Muscle layer of colon (tissue), 2 donors: ENCODE results near the gene PTPN14.

Source experiments
- H3K27ac ChIP-seq: one replicate; pipeline ENCODE4 v1.7.0; 2013; ENCODE audit warnings: low read depth, mild to moderate bottlenecking, low read length, moderate library complexity
- H3K27me3 ChIP-seq, 2 donors: one replicate each; pipeline ENCODE4 v1.7.0; 2013; ENCODE audit warnings: low read length in 2 of 2, mild to moderate bottlenecking in 2 of 2; ENCODE audit not compliant: insufficient read depth in 2 of 2, control insufficient read depth in 1 of 2
- H3K36me3 ChIP-seq: one replicate; pipeline ENCODE4 v1.7.0; 2013; ENCODE audit warnings: mild to moderate bottlenecking, low read length; ENCODE audit not compliant: insufficient read depth
- H3K4me1 ChIP-seq: one replicate; pipeline ENCODE4 v1.7.0; 2013; ENCODE audit warnings: mild to moderate bottlenecking, low read length; ENCODE audit not compliant: insufficient read depth
- H3K4me3 ChIP-seq, 2 donors: one replicate each; pipeline ENCODE4 v1.7.0; 2013; ENCODE audit warnings: low read length in 2 of 2, low read depth in 1 of 2, mild to moderate bottlenecking in 1 of 2, moderate library complexity in 1 of 2
- H3K9ac ChIP-seq: one replicate; pipeline ENCODE4 v1.7.0; 2013; ENCODE audit warnings: low read length
- H3K9me3 ChIP-seq: one replicate; pipeline ENCODE4 v1.7.0; 2013; ENCODE audit warnings: mild to moderate bottlenecking, low read length
- donor health status: abdominal sarcoma.
- donor health status: Adenocarcinoma of cecum.

PTPN14 gene

GRCh38 chr1:214349008-214349407 is 202.4 kb downstream of the PTPN14 start:
- H3K36me3 ChIP-seq, result peaks cover 8% of the 10 kb centered on the region
- H3K27me3 ChIP-seq, result no peaks in the 10 kb centered on the region
- H3K4me1 ChIP-seq, result peaks cover 4% of the 10 kb centered on the region
- no peak overlapping the region for H3K27ac ChIP-seq
- H3K9ac ChIP-seq, result no peak overlapping the region
- no peaks in the 10 kb centered on the region for H3K9me3 ChIP-seq
- H3K4me3 ChIP-seq, result no peak overlapping the region

- H3K4me1 ChIP-seq, result peaks cover 5% of the 10 kb centered on the region
- no peak overlapping the region for H3K4me3 ChIP-seq
- no peaks in the 10 kb centered on the region for H3K9me3 ChIP-seq
- H3K27ac ChIP-seq, result no peak overlapping the region
- H3K9ac ChIP-seq, result no peak overlapping the region
- H3K27me3 ChIP-seq, result no peaks in the 10 kb centered on the region
- H3K36me3 ChIP-seq, result no peaks in the 10 kb centered on the region
Observed at GRCh38 chr1:214344897-214345296, 206.5 kb downstream of the PTPN14 start.

GRCh38 chr1:214342525-214342924 is 208.9 kb downstream of the PTPN14 start:
- Histone ChIP-seq H3K36me3 (no peaks in the 10 kb centered on the region), H3K4me3 (no peak overlapping the region), H3K27ac (no peak overlapping the region), H3K4me1 (peaks cover 19% of the 10 kb centered on the region), H3K27me3 (no peaks in the 10 kb centered on the region), H3K9ac (no peak overlapping the region), H3K9me3 (no peaks in the 10 kb centered on the region)

- H3K27ac ChIP-seq, result no peak overlapping the region
- H3K36me3 ChIP-seq, result no peaks in the 10 kb centered on the region
- H3K4me1 ChIP-seq, result peaks cover 25% of the 10 kb centered on the region
- H3K27me3 ChIP-seq, result no peaks in the 10 kb centered on the region
- no peak overlapping the region for H3K4me3 ChIP-seq
- H3K9ac ChIP-seq, result no peak overlapping the region
- H3K9me3 ChIP-seq, result no peaks in the 10 kb centered on the region
Observed at GRCh38 chr1:214341932-214342331, 209.5 kb downstream of the PTPN14 start.

- H3K4me1 ChIP-seq, result peaks cover 30% of the 10 kb centered on the region
- no peak overlapping the region for H3K4me3 ChIP-seq
- H3K27ac ChIP-seq, result no peak overlapping the region
- no peaks in the 10 kb centered on the region for H3K36me3 ChIP-seq
- H3K27me3 ChIP-seq, result no peaks in the 10 kb centered on the region
- no peaks in the 10 kb centered on the region for H3K9me3 ChIP-seq
- no peak overlapping the region for H3K9ac ChIP-seq
Observed at GRCh38 chr1:214341459-214341858, 209.9 kb downstream of the PTPN14 start.

- peaks cover 28% of the 10 kb centered on the region for H3K4me1 ChIP-seq
- no peaks in the 10 kb centered on the region for H3K36me3 ChIP-seq
- H3K9ac ChIP-seq, result no peak overlapping the region
- no peaks in the 10 kb centered on the region for H3K9me3 ChIP-seq
- no peaks in the 10 kb centered on the region for H3K27me3 ChIP-seq
- peak overlapping the region; percentile 18 for H3K27ac ChIP-seq
- peak overlapping the region in 1 of 2 donors; percentile 36 for H3K4me3 ChIP-seq
Observed at GRCh38 chr1:214338212-214338611, 213.2 kb downstream of the PTPN14 start.

GRCh38 chr1:214337511-214337910 is 213.9 kb downstream of the PTPN14 start:
- Histone ChIP-seq H3K9me3 (no peaks in the 10 kb centered on the region), H3K4me1 (peaks cover 32% of the 10 kb centered on the region), H3K4me3 (peak overlapping the region in 1 of 2 donors; percentile 36), H3K36me3 (no peaks in the 10 kb centered on the region), H3K9ac (peak overlapping the region; percentile 38), H3K27ac (peak overlapping the region; percentile 18), H3K27me3 (no peaks in the 10 kb centered on the region)

GRCh38 chr1:214337015-214337414 is 214.4 kb downstream of the PTPN14 start:
- Histone ChIP-seq H3K9me3 (no peaks in the 10 kb centered on the region), H3K4me1 (peaks cover 32% of the 10 kb centered on the region), H3K27ac (peak overlapping the region; percentile 18), H3K36me3 (no peaks in the 10 kb centered on the region), H3K9ac (peak overlapping the region; percentile 38), H3K27me3 (no peaks in the 10 kb centered on the region), H3K4me3 (no peak overlapping the region)

GRCh38 chr1:214335567-214335966 is 215.8 kb downstream of the PTPN14 start:
- Histone ChIP-seq H3K36me3 (no peaks in the 10 kb centered on the region), H3K9ac (no peak overlapping the region), H3K4me1 (peaks cover 32% of the 10 kb centered on the region), H3K4me3 (no peak overlapping the region), H3K9me3 (no peaks in the 10 kb centered on the region), H3K27me3 (no peaks in the 10 kb centered on the region), H3K27ac (no peak overlapping the region)

GRCh38 chr1:214332946-214333798 is 218.2 kb downstream of the PTPN14 start:
- H3K27me3 ChIP-seq, result no peaks in the 10 kb centered on the region
- no peak overlapping the region for H3K27ac ChIP-seq
- no peaks in the 10 kb centered on the region for H3K9me3 ChIP-seq
- no peaks in the 10 kb centered on the region for H3K36me3 ChIP-seq
- H3K9ac ChIP-seq, result no peak overlapping the region
- H3K4me3 ChIP-seq, result no peak overlapping the region
- H3K4me1 ChIP-seq, result peaks cover 24% of the 10 kb centered on the region

- no peak overlapping the region for H3K4me3 ChIP-seq
- H3K27ac ChIP-seq, result no peak overlapping the region
Observed at GRCh38 chr1:214331827-214332423, 219.5 kb downstream of the PTPN14 start.

More at GRCh38 chr1:214331827-214332423, 219.5 kb downstream of the PTPN14 start:
- Histone ChIP-seq H3K4me1 (peaks cover 11% of the 10 kb centered on the region), H3K9ac (no peak overlapping the region), H3K27me3 (no peaks in the 10 kb centered on the region), H3K36me3 (no peaks in the 10 kb centered on the region), H3K9me3 (no peaks in the 10 kb centered on the region)
